Measurements from ENCODE around the gene CDH4.

DNA sequence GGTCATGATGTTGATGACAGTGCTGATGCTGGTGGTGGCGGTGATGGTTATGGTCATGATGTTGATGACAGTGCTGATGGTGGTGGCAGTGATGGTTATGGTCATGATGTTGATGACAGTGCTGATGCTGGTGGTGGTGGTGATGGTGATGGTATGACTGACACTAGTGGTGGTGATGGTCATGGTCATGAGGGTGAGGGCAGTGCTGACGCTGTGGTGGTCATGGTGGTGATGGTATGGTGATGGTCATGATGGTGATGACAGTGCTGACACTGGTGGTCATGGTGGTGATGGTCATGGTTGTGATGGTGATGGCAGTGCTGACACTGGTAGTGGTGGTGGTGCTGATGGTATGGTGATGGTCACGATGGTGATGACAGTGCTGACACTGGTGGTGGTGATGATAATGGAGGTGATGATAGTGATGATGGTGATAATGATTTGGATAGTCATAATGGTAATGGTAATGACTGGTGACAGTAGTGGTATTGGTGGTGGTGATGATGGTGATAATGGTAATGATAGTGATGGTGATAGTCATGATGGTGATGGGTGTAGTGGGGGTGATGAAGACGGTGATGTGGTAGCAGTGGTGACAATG, 206.2 kb downstream of the CDH4 start:
- TF ChIP-seq, protein P1, sequence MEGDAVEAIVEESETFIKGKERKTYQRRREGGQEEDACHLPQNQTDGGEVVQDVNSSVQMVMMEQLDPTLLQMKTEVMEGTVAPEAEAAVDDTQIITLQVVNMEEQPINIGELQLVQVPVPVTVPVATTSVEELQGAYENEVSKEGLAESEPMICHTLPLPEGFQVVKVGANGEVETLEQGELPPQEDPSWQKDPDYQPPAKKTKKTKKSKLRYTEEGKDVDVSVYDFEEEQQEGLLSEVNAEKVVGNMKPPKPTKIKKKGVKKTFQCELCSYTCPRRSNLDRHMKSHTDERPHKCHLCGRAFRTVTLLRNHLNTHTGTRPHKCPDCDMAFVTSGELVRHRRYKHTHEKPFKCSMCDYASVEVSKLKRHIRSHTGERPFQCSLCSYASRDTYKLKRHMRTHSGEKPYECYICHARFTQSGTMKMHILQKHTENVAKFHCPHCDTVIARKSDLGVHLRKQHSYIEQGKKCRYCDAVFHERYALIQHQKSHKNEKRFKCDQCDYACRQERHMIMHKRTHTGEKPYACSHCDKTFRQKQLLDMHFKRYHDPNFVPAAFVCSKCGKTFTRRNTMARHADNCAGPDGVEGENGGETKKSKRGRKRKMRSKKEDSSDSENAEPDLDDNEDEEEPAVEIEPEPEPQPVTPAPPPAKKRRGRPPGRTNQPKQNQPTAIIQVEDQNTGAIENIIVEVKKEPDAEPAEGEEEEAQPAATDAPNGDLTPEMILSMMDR (IDR thresholded peaks at IDR 0.05) = no peak
- TF ChIP-seq REST (IDR thresholded peaks at IDR 0.05; ENCODE audit: insufficient read depth in 1 of 2, low read depth in 2 of 2, low read length in 1 of 2) = no peak
- no peak for TF ChIP-seq POLR2AphosphoS5 (IDR thresholded peaks at IDR 0.05; ENCODE audit: low read depth, low read length)
- TF ChIP-seq SIN3A (IDR thresholded peaks at IDR 0.05; ENCODE audit: borderline replicate concordance, insufficient read depth, low read depth, low read length) = no peak
